Measurements from ENCODE around the gene CLDN34.

The CLDN34 gene

GRCh38 chrX:9961750-9962149 is 5.4 kb upstream of the CLDN34 start:
- Histone ChIP-seq H3K27me3 (replicated peaks in 2 of 5; ENCODE audit: control insufficient read depth in 4 of 5, insufficient read depth in 5 of 5, low read length in 4 of 5) (no peaks in the 10 kb centered on the region), H3K9me3 (ENCODE audit: control extremely low read depth in 1 of 5, control insufficient read depth in 4 of 5, insufficient read depth in 2 of 5, low read depth in 1 of 5, low read length in 4 of 5) (peaks cover 0 to 2% (median 0%) of the 10 kb centered on the region in 5 experiments), H3K4me3 (ENCODE audit: control insufficient read depth in 1 of 7, extremely low read depth in 1 of 7, insufficient read depth in 4 of 7, low read depth in 2 of 7, low read length in 6 of 7) (no peak overlapping the region), H3K36me3 (ENCODE audit: control insufficient read depth in 4 of 4, insufficient read depth in 4 of 4, low read length in 3 of 4) (no peaks in the 10 kb centered on the region), H3K4me1 (ENCODE audit: control extremely low read depth in 1 of 4, control insufficient read depth in 4 of 4, insufficient read depth in 4 of 4, low read length in 3 of 4) (peaks cover 0 to 9% (median 3%) of the 10 kb centered on the region in 4 experiments), H3K27ac (ENCODE audit: insufficient read depth in 1 of 2, low read depth in 1 of 2, low read length in 2 of 2, poor library complexity in 1 of 2, severe bottlenecking in 2 of 2) (no peak overlapping the region)
- ChIA-PET POLR2A (no interaction called here), CTCF (no interaction called here)
- no peak for DNase-seq
- no CpG with 5 or more reads among the region's 5 CpGs for WGBS (ENCODE audit: insufficient coverage)

- H3K36me3 ChIP-seq (ENCODE audit: control insufficient read depth in 4 of 4, insufficient read depth in 4 of 4, low read length in 3 of 4), result no peaks in the 10 kb centered on the region
- POLR2A ChIA-PET, result no interaction called here
- WGBS (ENCODE audit: insufficient coverage), result 76% methylated on average over 3 of the region's 3 CpGs
- peaks cover 0 to 3% (median 1%) of the 10 kb centered on the region in 5 experiments for H3K9me3 ChIP-seq (ENCODE audit: control extremely low read depth in 1 of 5, control insufficient read depth in 4 of 5, insufficient read depth in 2 of 5, low read depth in 1 of 5, low read length in 4 of 5)
- no peaks in the 10 kb centered on the region for H3K27me3 ChIP-seq (replicated peaks in 2 of 5; ENCODE audit: control insufficient read depth in 4 of 5, insufficient read depth in 5 of 5, low read length in 4 of 5)
- H3K4me1 ChIP-seq (ENCODE audit: control extremely low read depth in 1 of 4, control insufficient read depth in 4 of 4, insufficient read depth in 4 of 4, low read length in 3 of 4), result peaks cover 0 to 16% (median 15%) of the 10 kb centered on the region in 4 experiments
- no peak overlapping the region for H3K27ac ChIP-seq (ENCODE audit: insufficient read depth in 1 of 2, low read depth in 1 of 2, low read length in 2 of 2, poor library complexity in 1 of 2, severe bottlenecking in 2 of 2)
- no peak overlapping the region for H3K4me3 ChIP-seq (ENCODE audit: control insufficient read depth in 1 of 7, extremely low read depth in 1 of 7, insufficient read depth in 4 of 7, low read depth in 2 of 7, low read length in 6 of 7)
- CTCF ChIA-PET, result no interaction called here
- no peak for DNase-seq
Measured at GRCh38 chrX:9977635-9978034, 10.5 kb downstream of the CLDN34 start.

- peaks cover 0 to 2% (median under 1%) of the 10 kb centered on the region in 5 experiments for H3K9me3 ChIP-seq (ENCODE audit: control extremely low read depth in 1 of 5, control insufficient read depth in 4 of 5, insufficient read depth in 2 of 5, low read depth in 1 of 5, low read length in 4 of 5)
- POLR2A ChIA-PET, result no interaction called here
- H3K36me3 ChIP-seq (ENCODE audit: control insufficient read depth in 4 of 4, insufficient read depth in 4 of 4, low read length in 3 of 4), result no peaks in the 10 kb centered on the region
- peak overlapping the region in 1 of 2 experiments; percentile 73 for H3K27ac ChIP-seq (ENCODE audit: insufficient read depth in 1 of 2, low read depth in 1 of 2, low read length in 2 of 2, poor library complexity in 1 of 2, severe bottlenecking in 2 of 2)
- H3K27me3 ChIP-seq (replicated peaks in 2 of 5; ENCODE audit: control insufficient read depth in 4 of 5, insufficient read depth in 5 of 5, low read length in 4 of 5), result no peaks in the 10 kb centered on the region
- DNase-seq, result no peak
- peaks cover 0 to 16% (median 15%) of the 10 kb centered on the region in 4 experiments for H3K4me1 ChIP-seq (ENCODE audit: control extremely low read depth in 1 of 4, control insufficient read depth in 4 of 4, insufficient read depth in 4 of 4, low read length in 3 of 4)
- no peak overlapping the region for H3K4me3 ChIP-seq (ENCODE audit: control insufficient read depth in 1 of 7, extremely low read depth in 1 of 7, insufficient read depth in 4 of 7, low read depth in 2 of 7, low read length in 6 of 7)
- 94% methylated on average over 3 of the region's 7 CpGs for WGBS (ENCODE audit: insufficient coverage)
- CTCF ChIA-PET, result no interaction called here
Measured at GRCh38 chrX:9980401-9980800, 13.2 kb downstream of the CLDN34 start.

DNA sequence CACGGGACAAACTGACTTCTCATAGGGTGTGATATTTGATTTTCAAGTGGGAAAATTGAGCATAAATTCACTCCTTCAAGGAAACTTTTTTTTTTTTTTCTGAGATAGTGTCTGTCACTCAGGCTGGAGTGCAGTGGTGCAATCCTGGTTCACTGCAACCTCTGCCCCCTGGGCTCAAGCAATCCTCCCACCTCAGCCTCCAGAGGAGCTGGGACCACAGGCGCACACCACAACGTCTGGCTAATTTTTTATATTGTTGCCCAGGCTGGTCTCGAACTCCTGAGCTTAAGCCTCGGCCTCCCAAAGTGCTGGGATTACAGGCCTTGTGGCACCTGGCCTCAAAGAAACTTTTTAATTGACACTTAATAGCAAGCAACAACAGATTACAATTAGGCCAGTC is 13.8 kb downstream of the CLDN34 start:
- no peak overlapping the region for H3K4me3 ChIP-seq (ENCODE audit: control insufficient read depth in 1 of 7, extremely low read depth in 1 of 7, insufficient read depth in 4 of 7, low read depth in 2 of 7, low read length in 6 of 7)
- CTCF ChIA-PET, result no interaction called here
- DNase-seq, result no peak
- POLR2A ChIA-PET, result no interaction called here
- peaks cover 0 to 16% (median 15%) of the 10 kb centered on the region in 4 experiments for H3K4me1 ChIP-seq (ENCODE audit: control extremely low read depth in 1 of 4, control insufficient read depth in 4 of 4, insufficient read depth in 4 of 4, low read length in 3 of 4)
- 90% methylated on average over 3 of the region's 5 CpGs for WGBS (ENCODE audit: insufficient coverage)
- H3K9me3 ChIP-seq (ENCODE audit: control extremely low read depth in 1 of 5, control insufficient read depth in 4 of 5, insufficient read depth in 2 of 5, low read depth in 1 of 5, low read length in 4 of 5), result no peaks in the 10 kb centered on the region
- H3K36me3 ChIP-seq (ENCODE audit: control insufficient read depth in 4 of 4, insufficient read depth in 4 of 4, low read length in 3 of 4), result no peaks in the 10 kb centered on the region
- H3K27ac ChIP-seq (ENCODE audit: insufficient read depth in 1 of 2, low read depth in 1 of 2, low read length in 2 of 2, poor library complexity in 1 of 2, severe bottlenecking in 2 of 2), result peak overlapping the region; percentile 42 to 73
- no peaks in the 10 kb centered on the region for H3K27me3 ChIP-seq (replicated peaks in 2 of 5; ENCODE audit: control insufficient read depth in 4 of 5, insufficient read depth in 5 of 5, low read length in 4 of 5)

- Histone ChIP-seq H3K27ac (ENCODE audit: insufficient read depth in 1 of 2, low read depth in 1 of 2, low read length in 2 of 2, poor library complexity in 1 of 2, severe bottlenecking in 2 of 2) (no peak overlapping the region), H3K36me3 (ENCODE audit: control insufficient read depth in 4 of 4, insufficient read depth in 4 of 4, low read length in 3 of 4) (no peaks in the 10 kb centered on the region), H3K9me3 (ENCODE audit: control extremely low read depth in 1 of 5, control insufficient read depth in 4 of 5, insufficient read depth in 2 of 5, low read depth in 1 of 5, low read length in 4 of 5) (no peaks in the 10 kb centered on the region), H3K4me1 (ENCODE audit: control extremely low read depth in 1 of 4, control insufficient read depth in 4 of 4, insufficient read depth in 4 of 4, low read length in 3 of 4) (peaks cover 0 to 19% (median 16%) of the 10 kb centered on the region in 4 experiments), H3K4me3 (ENCODE audit: control insufficient read depth in 1 of 7, extremely low read depth in 1 of 7, insufficient read depth in 4 of 7, low read depth in 2 of 7, low read length in 6 of 7) (no peak overlapping the region), H3K27me3 (replicated peaks in 2 of 5; ENCODE audit: control insufficient read depth in 4 of 5, insufficient read depth in 5 of 5, low read length in 4 of 5) (no peaks in the 10 kb centered on the region)
- ChIA-PET CTCF (interaction anchor here (0.7 to 1.8 kb wide), 3 partner anchors 9 to 1165 kb away, joined by 4 to 6 read pairs (median 5); no protein-coding TSS in a partner anchor), POLR2A (no interaction called here)
- DNase-seq, result no peak
- 95% methylated on average over 18 of the region's 18 CpGs for WGBS (ENCODE audit: insufficient coverage)
Measured at GRCh38 chrX:9983441-9983840, 16.3 kb downstream of the CLDN34 start.

DNA sequence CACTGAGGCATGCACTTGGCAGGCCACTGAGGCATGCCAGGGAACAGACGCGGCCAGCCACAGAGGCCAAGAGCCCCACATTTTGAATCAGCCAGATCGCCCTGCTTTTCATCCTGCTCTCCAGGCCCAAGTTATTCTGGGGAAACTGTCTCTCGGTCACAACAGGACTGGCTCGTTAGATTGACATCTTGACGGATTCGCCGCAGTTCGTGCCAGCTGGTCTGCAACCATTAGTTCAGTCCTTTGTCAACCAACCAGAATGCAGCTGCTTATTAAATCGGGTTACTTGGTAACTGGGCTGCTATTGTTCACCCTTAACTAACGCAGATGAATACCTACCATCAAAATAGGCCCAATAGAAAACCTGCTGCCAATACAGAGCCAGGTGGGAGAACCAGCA is 16.7 kb downstream of the CLDN34 start:
- no peaks in the 10 kb centered on the region for H3K36me3 ChIP-seq (ENCODE audit: control insufficient read depth in 4 of 4, insufficient read depth in 4 of 4, low read length in 3 of 4)
- H3K9me3 ChIP-seq (ENCODE audit: control extremely low read depth in 1 of 5, control insufficient read depth in 4 of 5, insufficient read depth in 2 of 5, low read depth in 1 of 5, low read length in 4 of 5), result no peaks in the 10 kb centered on the region
- CTCF ChIA-PET, result interaction anchor here (1.4 kb wide), 1 partner anchor 9 kb away, joined by 5 read pairs; no protein-coding TSS in a partner anchor
- peaks cover 0 to 19% (median 16%) of the 10 kb centered on the region in 4 experiments for H3K4me1 ChIP-seq (ENCODE audit: control extremely low read depth in 1 of 4, control insufficient read depth in 4 of 4, insufficient read depth in 4 of 4, low read length in 3 of 4)
- H3K27ac ChIP-seq (ENCODE audit: insufficient read depth in 1 of 2, low read depth in 1 of 2, low read length in 2 of 2, poor library complexity in 1 of 2, severe bottlenecking in 2 of 2), result no peak overlapping the region
- POLR2A ChIA-PET, result no interaction called here
- no peak overlapping the region for H3K4me3 ChIP-seq (ENCODE audit: control insufficient read depth in 1 of 7, extremely low read depth in 1 of 7, insufficient read depth in 4 of 7, low read depth in 2 of 7, low read length in 6 of 7)
- 96% methylated on average over 10 of the region's 11 CpGs for WGBS (ENCODE audit: insufficient coverage)
- H3K27me3 ChIP-seq (replicated peaks in 2 of 5; ENCODE audit: control insufficient read depth in 4 of 5, insufficient read depth in 5 of 5, low read length in 4 of 5), result no peaks in the 10 kb centered on the region
- no peak for DNase-seq

DNA sequence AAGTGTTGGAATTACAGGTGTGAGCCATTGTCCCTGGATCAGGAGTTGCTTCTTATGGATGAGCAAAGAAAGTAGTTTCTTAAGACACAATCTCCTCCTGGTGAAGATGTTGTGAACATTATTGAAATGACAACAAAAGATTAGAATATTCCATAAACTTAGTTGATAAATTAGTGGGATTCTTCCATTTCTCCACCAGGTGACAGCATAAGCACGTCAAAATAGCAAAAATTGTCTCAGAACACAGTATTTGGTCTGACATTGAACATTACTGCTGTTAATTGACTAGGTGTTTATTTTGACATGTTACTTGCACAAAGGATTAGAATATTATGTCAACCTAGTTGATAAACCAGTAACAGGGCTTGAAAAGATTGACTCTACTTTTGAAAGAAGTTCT is 21.6 kb downstream of the CLDN34 start:
- ChIA-PET CTCF (interaction anchor here (0.6 to 4.4 kb wide), 6 partner anchors 69 to 205 kb away, joined by 3 to 39 read pairs (median 4); no protein-coding TSS in a partner anchor), POLR2A (no interaction called here)
- no CpG with 5 or more reads among the region's 1 CpG for WGBS (ENCODE audit: insufficient coverage)
- Histone ChIP-seq H3K27ac (ENCODE audit: insufficient read depth in 1 of 2, low read depth in 1 of 2, low read length in 2 of 2, poor library complexity in 1 of 2, severe bottlenecking in 2 of 2) (no peak overlapping the region), H3K36me3 (ENCODE audit: control insufficient read depth in 4 of 4, insufficient read depth in 4 of 4, low read length in 3 of 4) (no peaks in the 10 kb centered on the region), H3K4me3 (ENCODE audit: control insufficient read depth in 1 of 7, extremely low read depth in 1 of 7, insufficient read depth in 4 of 7, low read depth in 2 of 7, low read length in 6 of 7) (no peak overlapping the region), H3K9me3 (ENCODE audit: control extremely low read depth in 1 of 5, control insufficient read depth in 4 of 5, insufficient read depth in 2 of 5, low read depth in 1 of 5, low read length in 4 of 5) (no peaks in the 10 kb centered on the region), H3K27me3 (replicated peaks in 2 of 5; ENCODE audit: control insufficient read depth in 4 of 5, insufficient read depth in 5 of 5, low read length in 4 of 5) (no peaks in the 10 kb centered on the region), H3K4me1 (ENCODE audit: control extremely low read depth in 1 of 4, control insufficient read depth in 4 of 4, insufficient read depth in 4 of 4, low read length in 3 of 4) (peaks cover 0 to 4% (median under 1%) of the 10 kb centered on the region in 4 experiments)
- DNase-seq, result peak in 2 of 3 donors; percentile 38 to 55

Data from common myeloid progenitor, CD34-positive (primary cell).